ENCODE data around the gene SHISAL2A.

DNA sequence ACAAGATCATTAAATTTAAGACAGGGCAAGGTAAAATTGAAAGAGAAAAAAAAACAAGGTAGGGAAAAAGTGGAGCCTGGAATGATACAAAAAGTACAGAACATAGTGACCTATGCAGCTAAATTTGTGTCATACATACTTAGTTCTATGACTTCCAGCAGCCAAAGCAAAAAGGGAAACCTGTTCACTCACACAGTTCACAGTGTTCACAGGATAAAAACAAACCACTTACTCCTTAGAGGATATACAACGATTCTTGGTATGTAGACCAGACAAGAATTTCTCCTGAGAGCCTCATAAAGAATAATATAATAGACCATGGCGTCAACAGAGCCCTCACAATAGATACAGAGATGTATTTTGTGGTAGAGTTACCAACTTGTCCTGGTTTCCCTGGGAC lies 37.6 kb downstream of the SHISAL2A start:
- TF ChIP-seq, protein P1, sequence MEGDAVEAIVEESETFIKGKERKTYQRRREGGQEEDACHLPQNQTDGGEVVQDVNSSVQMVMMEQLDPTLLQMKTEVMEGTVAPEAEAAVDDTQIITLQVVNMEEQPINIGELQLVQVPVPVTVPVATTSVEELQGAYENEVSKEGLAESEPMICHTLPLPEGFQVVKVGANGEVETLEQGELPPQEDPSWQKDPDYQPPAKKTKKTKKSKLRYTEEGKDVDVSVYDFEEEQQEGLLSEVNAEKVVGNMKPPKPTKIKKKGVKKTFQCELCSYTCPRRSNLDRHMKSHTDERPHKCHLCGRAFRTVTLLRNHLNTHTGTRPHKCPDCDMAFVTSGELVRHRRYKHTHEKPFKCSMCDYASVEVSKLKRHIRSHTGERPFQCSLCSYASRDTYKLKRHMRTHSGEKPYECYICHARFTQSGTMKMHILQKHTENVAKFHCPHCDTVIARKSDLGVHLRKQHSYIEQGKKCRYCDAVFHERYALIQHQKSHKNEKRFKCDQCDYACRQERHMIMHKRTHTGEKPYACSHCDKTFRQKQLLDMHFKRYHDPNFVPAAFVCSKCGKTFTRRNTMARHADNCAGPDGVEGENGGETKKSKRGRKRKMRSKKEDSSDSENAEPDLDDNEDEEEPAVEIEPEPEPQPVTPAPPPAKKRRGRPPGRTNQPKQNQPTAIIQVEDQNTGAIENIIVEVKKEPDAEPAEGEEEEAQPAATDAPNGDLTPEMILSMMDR (IDR thresholded peaks at IDR 0.05; ENCODE audit: borderline replicate concordance, extremely low read depth, low read length, poor library complexity, severe bottlenecking) = no peak
- TF ChIP-seq EZH2 (IDR thresholded peaks at IDR 0.05; ENCODE audit: borderline replicate concordance, low read depth, low read length, severe bottlenecking) = no peak
